WTC11 (cell line): Measurements from ENCODE around the gene CEACAM3. TPM values are rescaled to one million over a fixed set of nuclear protein-coding genes. Genes with fewer than 3 reads are reported as not detected.
A peak's percentile ranks its signal among the peaks of the same experiment; 100 is the strongest.

Experiments used
- ATAC-seq: fragments of 200-7000 bp; cut with Tn5 transposase; 2 replicates; pipeline ENCODE4 v1.10.0; 2021; ENCODE audit warnings: mild to moderate bottlenecking, moderate library complexity
- CTCF ChIA-PET: fragments of 300-600 bp; sonication (Branson Sonifier 250); formaldehyde crosslinking; loops from one replicate; lab custom pipeline; 2021; ENCODE audit warnings: antibody characterized with exemption; lab: Charles Lee
- POLR2A ChIA-PET: fragments of 350-600 bp; sonication (Branson Sonifier 250); formaldehyde crosslinking; loops from one replicate; lab custom pipeline; 2021; ENCODE audit warnings: antibody characterized with exemption; lab: Charles Lee
- DNase-seq: peaks from one replicate; pipeline ENCODE4 v3.0.0; 2021; ENCODE audit warnings: low spot score
- H3K27ac Mint-ChIP-seq: 2 replicates; pipeline ENCODE4 v1.8.0; 2021; ENCODE audit warnings: mixed read lengths
- H3K27me3 Mint-ChIP-seq: 2 replicates; pipeline ENCODE4 v1.8.0; 2021; ENCODE audit warnings: low read depth, mild to moderate bottlenecking, moderate library complexity, mixed read lengths
- H3K36me3 Mint-ChIP-seq: 2 replicates; pipeline ENCODE4 v1.8.0; 2021; ENCODE audit warnings: mixed read lengths
- H3K4me1 Mint-ChIP-seq: 2 replicates; pipeline ENCODE4 v1.8.0; 2022; ENCODE audit warnings: mixed read lengths
- H3K4me3 Mint-ChIP-seq: 2 replicates; pipeline ENCODE4 v1.8.0; 2021; ENCODE audit warnings: mild to moderate bottlenecking, moderate library complexity, mixed read lengths
- H3K9me3 Mint-ChIP-seq: 2 replicates; pipeline ENCODE4 v1.8.0; 2021; ENCODE audit warnings: mixed read lengths
- AFF4 ChIP-seq: sonication (generic); formaldehyde crosslinking; IDR thresholded peaks from 2 replicates; pipeline ENCODE4 v1.8.1; 2023; ENCODE audit warnings: mild to moderate bottlenecking, missing genetic modification reagents, borderline replicate concordance
- E2F4 ChIP-seq: sonication (generic); formaldehyde crosslinking; IDR thresholded peaks from 2 replicates; pipeline ENCODE4 v1.8.1; 2022; ENCODE audit warnings: low read depth, mild to moderate bottlenecking, moderate library complexity, missing genetic modification reagents, borderline replicate concordance
- FOXJ3 ChIP-seq: sonication (generic); formaldehyde crosslinking; IDR thresholded peaks from 2 replicates; pipeline ENCODE4 v1.9.0; 2021; ENCODE audit warnings: missing genetic modification reagents, mild to moderate bottlenecking, borderline replicate concordance
- GABPB1 ChIP-seq: sonication (generic); formaldehyde crosslinking; IDR thresholded peaks from 2 replicates; pipeline ENCODE4 v1.8.1; 2023; ENCODE audit warnings: mild to moderate bottlenecking, missing genetic modification reagents
- HMGA2 ChIP-seq: fragments of 250-450 bp; sonication (Bioruptor Pico); IDR thresholded peaks from 2 replicates; pipeline ENCODE4 v1.4.0; 2021; ENCODE audit warnings: mild to moderate bottlenecking, moderate library complexity
- NFYB ChIP-seq: sonication (generic); formaldehyde crosslinking; conservative IDR thresholded peaks from 2 replicates; pipeline ENCODE4 v1.8.0; 2022; ENCODE audit warnings: low read depth, missing genetic modification reagents
- PREB ChIP-seq: sonication (generic); formaldehyde crosslinking; IDR thresholded peaks from 2 replicates; pipeline ENCODE4 v1.8.1; 2022; ENCODE audit warnings: mild to moderate bottlenecking, missing genetic modification reagents, moderate library complexity, borderline replicate concordance
- SP1 ChIP-seq: sonication (generic); formaldehyde crosslinking; conservative IDR thresholded peaks from 2 replicates; pipeline ENCODE4 v1.8.1; 2022; ENCODE audit warnings: missing genetic modification reagents
- TEAD1 ChIP-seq: sonication (generic); formaldehyde crosslinking; IDR thresholded peaks from 2 replicates; pipeline ENCODE4 v1.8.0; 2022; ENCODE audit warnings: mild to moderate bottlenecking, missing genetic modification reagents
- TEAD4 ChIP-seq: sonication (generic); formaldehyde crosslinking; IDR thresholded peaks from 2 replicates; pipeline ENCODE4 v1.8.0; 2022; ENCODE audit warnings: mild to moderate bottlenecking, missing genetic modification reagents
- ZBTB43 ChIP-seq: sonication (generic); formaldehyde crosslinking; IDR thresholded peaks from 2 replicates; pipeline ENCODE4 v1.8.1; 2023; ENCODE audit warnings: mild to moderate bottlenecking, missing genetic modification reagents
- ZMAT4 ChIP-seq: fragments of 250-450 bp; sonication (Bioruptor Pico); IDR thresholded peaks from 2 replicates; pipeline ENCODE4 v1.9.0; 2021; ENCODE audit warnings: mild to moderate bottlenecking
- ZNF138 ChIP-seq: sonication (generic); formaldehyde crosslinking; conservative IDR thresholded peaks from 2 replicates; pipeline ENCODE4 v1.8.1; 2022; ENCODE audit warnings: mild to moderate bottlenecking, moderate library complexity, missing genetic modification reagents
- ZNF219 ChIP-seq: sonication (generic); formaldehyde crosslinking; IDR thresholded peaks from 2 replicates; pipeline ENCODE4 v1.8.0; 2023; ENCODE audit warnings: missing genetic modification reagents, mild to moderate bottlenecking, borderline replicate concordance
- total RNA-seq: library from RNA; stranded (reverse); gene quantifications from 3 replicates; pipeline ENCODE4 v1.2.3, GENCODE V29; 2021

Gene CEACAM3
- total RNA-seq, 1 experiment from 2014 or later, result not detected

- TF ChIP-seq E2F4 (CRISPR knock-in tag) (no peak), NFYB (peak; percentile 57), ZMAT4 (CRISPR knock-in tag) (no peak), TEAD4 (CRISPR knock-in tag) (peak; percentile 43; the same call in 1 of the 2 replicates), ZNF219 (peak; percentile 50; the same call in 1 of the 2 replicates), PREB (no peak), ZBTB43 (CRISPR knock-in tag) (0 out of 2 replicates have a peak, but pooled peaks have one; percentile 14), FOXJ3 (CRISPR knock-in tag) (no peak), HMGA2 (CRISPR knock-in tag) (no peak), SP1 (CRISPR knock-in tag) (0 out of 2 replicates have a peak, but pooled peaks have one; percentile 46), AFF4 (no peak)
Measured at GRCh38 chr19:41844601-41845000, 48.2 kb downstream of the CEACAM3 start, which contains the start of gene LYPD4 (continued).

- H3K27ac Mint-ChIP-seq, result no peak within 1 kb of the TSS
- H3K9me3 Mint-ChIP-seq, result peaks cover 11% of the 10 kb centered on the region
- no peak within 1 kb of the TSS for H3K4me3 Mint-ChIP-seq
- H3K4me1 Mint-ChIP-seq, result no peaks in the 10 kb centered on the region
- no peak for ATAC-seq
- H3K27me3 Mint-ChIP-seq, result peaks cover 49% of the 10 kb centered on the region
- TF ChIP-seq FOXJ3 (CRISPR knock-in tag) (no peak), ZNF138 (no peak), TEAD1 (CRISPR knock-in tag) (no peak)
- ChIA-PET CTCF (interaction anchor here (0.8 to 2.1 kb wide), 3 partner anchors 15 to 92 kb away, joined by 3 to 6 read pairs (median 3); no protein-coding TSS in a partner anchor), POLR2A (no interaction called here)
- no peak for DNase-seq
- no peaks in the 10 kb centered on the region for H3K36me3 Mint-ChIP-seq
Measured at GRCh38 chr19:41845001-41845050, 48.4 kb downstream of the CEACAM3 start, which contains the start of gene DMRTC2. TSS of gene DMRTC2 (plus strand) at chr19:41845042. CDS start at chr19:41847429, 2,387 bp downstream.

- DNase-seq, result no peak
- no peaks in the 10 kb centered on the region for H3K4me1 Mint-ChIP-seq
- no peak overlapping the region for H3K4me3 Mint-ChIP-seq
- H3K27me3 Mint-ChIP-seq, result peaks cover 46% of the 10 kb centered on the region
- CTCF ChIA-PET, result interaction anchor here (0.8 to 1.1 kb wide), 2 partner anchors 14 to 50 kb away, joined by 3 read pairs; no protein-coding TSS in a partner anchor
- no peak overlapping the region for H3K27ac Mint-ChIP-seq
- H3K36me3 Mint-ChIP-seq, result no peaks in the 10 kb centered on the region
- POLR2A ChIA-PET, result no interaction called here
- ATAC-seq, result no peak
- TF ChIP-seq ZBTB43 (CRISPR knock-in tag), result 0 out of 2 replicates have a peak, but pooled peaks have one; percentile 3
- TF ChIP-seq E2F4 (CRISPR knock-in tag), result no peak
- no peak for TF ChIP-seq GABPB1 (CRISPR knock-in tag)
- H3K9me3 Mint-ChIP-seq, result peaks cover 11% of the 10 kb centered on the region
Measured at GRCh38 chr19:41845051-41845590, 48.7 kb downstream of the CEACAM3 start.
